HG02852 (cell line): ENCODE measurements around the gene TNIK.

ENCODE experiments used
- ATAC-seq: cut with Tn5 transposase; IDR thresholded peaks from one replicate; pipeline ENCODE4 v1.9.1; 2021; ENCODE audit warnings: mild to moderate bottlenecking, moderate library complexity; ENCODE audit not compliant: unreplicated experiment

TNIK gene

DNA sequence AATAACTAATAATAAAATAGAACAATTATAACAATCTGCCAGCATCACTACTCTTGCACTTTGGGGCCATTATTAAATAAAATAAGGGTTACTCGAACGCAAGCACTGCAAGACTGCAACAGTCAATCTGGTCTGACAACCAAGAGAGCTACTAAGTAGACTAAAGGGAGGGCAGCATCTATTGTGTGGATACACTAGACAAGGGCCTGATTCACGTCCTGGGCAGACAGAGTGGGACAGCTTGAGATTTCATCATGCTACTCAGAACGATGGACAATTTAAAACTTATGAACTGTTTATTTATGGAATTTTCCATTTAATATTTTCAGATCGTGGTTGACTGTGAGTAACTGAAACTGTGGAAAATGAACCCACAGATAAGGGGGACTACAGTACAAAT, 39.5 kb downstream of the TNIK start:
- ATAC-seq, result no peak

DNA sequence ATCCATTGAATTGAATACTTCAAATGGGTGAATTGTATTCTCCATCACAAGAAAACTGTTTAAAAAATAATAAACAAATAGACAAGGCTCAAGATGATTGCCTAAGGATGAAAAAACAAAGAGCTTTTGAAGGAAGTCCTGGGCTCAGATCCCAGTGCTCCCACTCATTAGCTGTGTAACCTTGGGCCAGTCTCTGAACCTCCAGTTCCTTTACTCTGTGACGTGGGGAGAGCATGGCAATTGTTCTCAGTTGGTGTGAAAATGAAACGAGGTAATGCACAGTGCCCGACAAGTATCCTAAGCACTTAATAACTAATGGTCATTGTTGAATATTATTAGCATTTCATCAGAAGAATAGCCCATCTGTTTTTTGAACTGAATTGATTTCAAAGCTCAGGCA, 40.7 kb downstream of the TNIK start:
- no peak for ATAC-seq

DNA sequence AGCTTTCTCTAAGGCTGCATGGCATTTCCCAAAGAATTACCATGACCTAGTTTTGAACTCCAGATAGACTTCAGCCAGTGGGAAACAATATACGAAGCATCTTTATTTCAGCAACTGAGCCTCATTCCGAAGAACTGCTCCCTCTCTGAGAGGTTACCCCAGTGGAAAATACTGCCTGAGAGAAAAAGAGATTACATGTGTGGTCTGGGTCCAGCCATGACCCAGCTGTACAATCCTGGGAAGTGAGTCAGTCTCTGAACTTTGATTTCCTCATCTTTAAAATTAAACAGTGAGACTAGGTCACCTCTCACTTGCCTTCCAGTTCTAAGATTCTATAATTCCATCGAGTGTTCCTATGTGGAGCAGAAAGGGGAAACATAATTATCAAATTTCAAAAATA, 42.4 kb downstream of the TNIK start:
- ATAC-seq, result no peak

DNA sequence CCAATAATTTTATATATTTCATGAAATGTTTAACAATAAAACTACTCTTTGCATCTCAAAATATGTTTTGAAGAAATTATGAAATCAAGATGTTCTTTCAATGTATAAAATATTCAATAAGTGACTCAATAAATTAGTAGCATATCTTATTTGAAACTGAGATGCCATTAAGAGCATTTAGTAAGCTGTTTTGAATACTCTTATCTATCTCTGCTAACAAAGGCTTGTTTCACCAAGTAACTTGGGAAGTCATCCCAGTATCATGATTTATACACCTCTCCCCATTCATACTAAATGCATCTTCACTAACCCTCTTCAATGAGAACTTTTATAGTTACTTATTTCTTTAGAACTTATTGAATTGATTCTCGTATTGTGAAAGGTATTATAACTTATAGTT, 43.1 kb downstream of the TNIK start:
- ATAC-seq, result no peak

DNA sequence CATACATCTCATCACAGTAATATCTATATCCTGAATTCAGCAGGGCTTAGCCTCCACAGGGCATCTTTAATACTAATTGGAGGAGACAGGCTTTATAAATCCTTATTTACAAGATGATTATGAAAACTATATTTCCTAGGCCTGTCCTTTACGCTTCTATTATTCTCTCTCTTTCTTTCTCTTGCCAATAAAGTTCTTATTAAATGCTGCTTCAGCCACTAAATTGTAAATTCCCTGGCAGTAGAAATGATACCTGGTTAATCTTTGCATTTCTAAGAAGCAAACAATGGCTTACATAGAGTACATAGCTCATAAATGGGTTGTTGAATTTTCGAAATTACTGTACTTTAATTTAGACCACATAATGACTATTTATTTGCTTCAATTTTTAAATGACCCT, 43.5 kb downstream of the TNIK start:
- no peak for ATAC-seq

DNA sequence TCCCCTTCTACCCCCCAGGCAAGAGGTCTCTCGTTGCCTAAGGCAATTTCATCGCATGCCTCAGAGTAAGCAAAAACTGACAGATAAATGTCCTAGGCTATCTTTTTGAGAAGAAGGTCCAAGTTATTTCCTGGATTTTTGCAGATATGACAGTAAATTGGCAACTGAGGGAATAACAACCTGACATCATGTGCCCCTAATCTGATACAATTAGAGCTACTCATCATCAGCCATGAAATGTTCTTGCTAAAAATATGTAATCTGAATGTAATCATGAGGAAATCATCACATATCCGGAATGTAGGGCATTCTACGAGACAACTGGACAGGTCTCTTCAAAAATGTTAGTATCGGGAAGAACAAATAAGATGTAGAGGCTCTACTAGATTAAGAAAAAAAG, 44.1 kb downstream of the TNIK start:
- ATAC-seq, result no peak

DNA sequence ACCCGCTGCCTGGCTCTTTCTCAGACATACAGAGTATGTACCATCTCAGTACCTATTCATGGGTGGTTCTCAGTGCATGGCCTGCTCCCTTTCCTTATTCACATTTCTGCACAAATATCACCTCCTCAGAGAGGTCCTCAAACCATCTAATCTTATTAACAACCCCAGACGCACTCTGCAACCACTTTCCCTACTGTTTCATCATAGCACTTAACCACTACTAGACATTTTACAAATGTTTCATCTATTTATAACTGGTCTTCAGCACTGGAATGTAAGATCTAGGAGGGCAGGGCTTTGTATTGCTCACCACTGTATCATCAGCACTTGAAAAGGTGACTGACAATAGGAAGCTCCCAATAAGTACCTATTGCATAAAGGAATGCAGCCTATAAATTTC, 45.1 kb downstream of the TNIK start:
- no peak for ATAC-seq

DNA sequence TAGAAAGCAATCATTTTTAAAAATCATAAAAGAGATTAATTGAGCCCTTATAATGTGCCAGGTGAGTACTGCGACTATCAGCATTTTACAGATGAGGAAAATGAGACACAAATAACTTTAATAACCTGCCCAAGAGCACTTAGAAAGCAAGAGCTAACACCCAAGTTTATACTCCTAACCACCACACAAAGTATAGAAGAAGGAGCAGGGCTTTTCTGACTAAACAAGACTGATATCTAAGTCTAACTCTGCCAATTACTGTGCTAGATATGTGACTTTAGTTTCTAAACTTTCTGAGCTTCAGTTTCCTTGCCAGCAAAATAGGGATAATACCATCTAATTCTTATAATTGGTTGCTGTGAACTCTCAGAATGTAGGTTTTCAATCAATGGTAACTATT, 47.7 kb downstream of the TNIK start:
- ATAC-seq, result no peak

DNA sequence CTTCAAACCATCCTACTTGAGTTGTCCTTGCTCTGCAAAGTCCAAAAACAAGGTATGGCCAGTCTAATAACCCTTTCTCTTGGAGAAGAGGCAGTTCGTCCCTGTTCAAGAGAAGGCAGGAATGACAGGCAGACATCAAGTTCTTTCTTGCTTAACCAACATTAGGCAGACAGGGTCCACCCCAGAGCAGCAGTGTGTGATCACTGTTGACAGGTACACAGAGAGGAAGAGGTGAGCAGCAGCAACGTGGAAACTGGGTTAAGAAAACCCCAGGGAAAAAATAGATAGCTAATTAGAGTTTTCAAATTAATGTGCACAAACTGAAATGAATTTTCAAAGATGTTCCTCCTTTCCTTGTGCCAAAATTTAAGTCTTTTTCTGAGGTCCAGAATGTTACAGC, 48.2 kb downstream of the TNIK start:
- ATAC-seq, result no peak

DNA sequence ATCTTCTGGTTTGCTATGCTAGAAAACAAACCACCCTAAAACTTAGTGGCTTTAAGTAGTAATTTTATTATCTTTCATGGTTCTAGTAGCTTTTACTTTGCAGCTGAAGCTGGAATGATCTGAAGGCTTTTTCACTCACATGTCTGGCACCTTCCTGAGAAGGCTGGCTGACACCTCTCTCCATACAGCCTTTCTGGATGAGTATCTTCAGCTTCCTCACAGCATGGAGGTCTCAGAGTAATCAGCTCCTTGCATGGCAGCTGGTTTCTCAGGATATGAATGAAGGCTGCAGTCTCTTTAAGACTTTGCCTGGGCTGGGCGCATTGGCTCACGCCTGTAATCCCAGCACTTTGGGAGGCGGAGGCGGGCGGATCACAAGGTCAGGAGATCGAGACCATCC, 50.0 kb downstream of the TNIK start:
- ATAC-seq, result no peak

DNA sequence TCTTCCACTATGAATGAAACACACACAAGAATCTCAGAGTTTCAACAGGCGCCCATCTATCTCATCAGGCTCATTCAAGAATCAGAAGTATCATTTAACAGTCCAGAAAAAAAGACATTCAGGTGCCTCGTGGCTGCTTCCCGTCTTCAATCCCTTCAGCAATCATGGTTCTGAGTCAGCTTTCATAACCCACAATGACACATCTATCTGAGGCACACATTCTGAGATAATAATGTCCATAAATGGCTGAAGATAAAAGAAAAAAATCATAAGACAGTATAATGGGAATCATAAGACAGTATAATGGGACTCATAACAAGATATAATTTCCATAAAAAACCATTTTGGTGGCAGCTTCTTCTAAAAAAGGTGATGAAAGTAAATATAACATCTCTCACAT, 52.4 kb downstream of the TNIK start:
- ATAC-seq, result no peak

DNA sequence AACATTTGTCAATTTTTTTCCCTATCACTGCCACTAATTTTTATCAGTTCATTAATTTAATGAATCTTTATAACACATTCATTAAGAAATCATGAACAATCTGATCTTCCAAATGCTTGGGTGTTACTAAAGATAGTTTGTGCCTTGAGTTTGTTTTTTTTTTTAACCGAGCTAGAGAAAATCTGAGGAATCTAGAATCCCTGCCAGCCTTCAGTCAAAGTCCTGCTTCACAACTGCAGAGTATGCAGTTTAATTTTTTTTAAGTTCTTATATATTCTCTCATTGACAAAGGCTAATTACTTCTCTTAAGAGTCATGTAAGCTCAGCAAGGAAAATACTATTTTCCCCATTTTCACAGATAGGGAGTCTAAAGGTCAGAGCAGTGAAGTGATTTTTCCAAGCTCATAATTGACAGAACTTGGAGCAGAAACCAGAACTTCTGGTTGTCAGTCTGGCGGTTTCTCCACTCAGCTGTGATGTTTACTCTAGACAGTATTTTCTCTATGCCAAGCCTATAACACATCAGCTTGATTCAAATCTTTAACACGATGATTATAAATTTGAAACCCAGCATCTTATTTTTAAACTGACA, 55.7 kb downstream of the TNIK start:
- no peak for ATAC-seq

DNA sequence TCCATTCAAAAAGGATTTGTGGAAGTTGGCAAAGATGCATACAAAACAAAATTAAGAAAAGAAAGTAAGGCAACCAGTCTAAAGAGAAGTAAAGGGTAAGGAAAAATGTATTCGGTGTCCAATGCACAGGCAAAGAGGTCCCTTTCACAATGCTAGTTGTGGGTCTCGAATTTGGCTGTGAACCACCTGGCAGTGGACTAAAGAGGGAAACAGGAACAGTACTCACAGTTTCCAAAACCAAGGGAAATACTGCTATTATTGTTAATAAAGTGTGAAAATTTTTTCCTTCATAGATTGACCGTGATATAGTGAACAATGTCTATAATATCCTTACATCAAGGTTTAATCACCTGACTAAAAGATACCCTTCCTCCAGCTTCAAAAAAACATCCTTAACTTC, 57.9 kb downstream of the TNIK start:
- no peak for ATAC-seq

DNA sequence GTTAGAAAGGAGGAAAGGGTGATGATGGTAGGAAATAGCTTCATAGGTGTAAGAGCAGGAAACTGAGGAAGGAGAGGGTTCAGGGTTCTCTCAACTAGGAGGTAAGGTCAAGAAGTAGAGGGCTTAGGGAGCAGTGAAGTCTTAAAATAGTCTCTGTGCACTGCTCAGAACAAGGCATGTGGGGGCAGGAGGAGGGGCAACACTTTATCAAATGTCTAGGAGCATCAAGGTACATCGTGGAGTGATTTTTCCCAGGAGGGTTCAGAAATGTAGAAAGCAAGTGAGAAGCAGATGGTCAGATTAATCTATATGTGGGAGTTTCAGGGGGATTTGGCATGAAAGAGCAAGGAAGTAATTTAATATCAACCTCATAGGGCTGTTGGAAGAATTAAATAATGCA, 58.8 kb downstream of the TNIK start:
- no peak for ATAC-seq

DNA sequence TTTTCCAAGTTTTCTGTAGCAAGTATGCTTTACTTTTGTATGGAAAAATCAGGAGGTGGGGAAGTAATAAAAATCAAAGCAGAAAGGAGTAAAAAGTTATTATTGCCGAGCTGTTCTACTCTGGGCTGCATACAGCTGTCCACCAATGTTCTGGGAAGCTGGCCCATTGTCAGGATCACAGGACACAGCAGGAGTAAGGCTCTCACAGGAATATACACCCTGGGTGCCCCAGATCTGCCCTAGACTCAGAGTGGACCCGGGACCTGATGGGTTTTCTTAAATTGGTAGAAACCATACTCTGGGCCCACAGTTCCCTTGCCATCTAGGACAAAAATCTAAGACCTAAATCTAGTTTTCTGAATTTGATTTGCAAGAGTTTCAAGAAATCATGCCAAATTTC, 60.4 kb downstream of the TNIK start:
- ATAC-seq, result no peak

DNA sequence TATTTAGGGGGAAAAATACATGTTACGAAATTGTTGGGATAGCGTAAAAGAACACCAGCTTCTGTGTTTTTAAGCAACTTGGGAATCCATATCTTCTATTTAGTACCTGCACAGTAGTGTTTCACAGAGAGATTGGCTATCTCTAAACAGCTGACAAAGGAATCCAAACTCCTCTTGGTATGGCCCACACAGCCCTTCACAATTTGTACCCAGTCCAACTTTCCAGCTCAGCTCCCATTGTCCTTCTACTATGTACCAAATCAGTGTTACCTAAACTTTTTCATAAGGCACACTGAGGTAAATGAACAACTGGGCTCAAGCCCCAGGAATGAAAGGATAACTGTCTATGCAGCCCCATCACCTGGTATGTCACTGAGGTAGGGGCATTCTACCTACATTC, 61.9 kb downstream of the TNIK start:
- no peak for ATAC-seq

DNA sequence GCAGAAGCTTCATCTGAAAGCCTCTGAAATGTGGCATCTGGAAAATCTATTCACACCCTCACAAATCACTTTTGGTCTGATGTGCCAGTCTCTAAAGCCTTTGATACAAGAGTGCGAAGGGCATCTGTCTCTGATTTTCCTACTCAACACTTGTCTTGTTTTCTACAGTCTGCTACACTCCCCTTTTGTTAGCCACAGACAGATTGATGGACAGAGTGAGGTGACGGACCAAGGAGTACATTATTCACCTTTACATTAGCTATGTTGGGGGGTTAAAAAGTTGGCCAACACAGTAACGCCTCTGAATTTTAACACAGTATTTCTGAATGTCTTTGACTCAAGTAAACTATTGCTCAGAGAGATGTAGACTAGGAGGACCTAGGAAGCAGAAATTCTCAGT, 63.1 kb downstream of the TNIK start:
- no peak for ATAC-seq

DNA sequence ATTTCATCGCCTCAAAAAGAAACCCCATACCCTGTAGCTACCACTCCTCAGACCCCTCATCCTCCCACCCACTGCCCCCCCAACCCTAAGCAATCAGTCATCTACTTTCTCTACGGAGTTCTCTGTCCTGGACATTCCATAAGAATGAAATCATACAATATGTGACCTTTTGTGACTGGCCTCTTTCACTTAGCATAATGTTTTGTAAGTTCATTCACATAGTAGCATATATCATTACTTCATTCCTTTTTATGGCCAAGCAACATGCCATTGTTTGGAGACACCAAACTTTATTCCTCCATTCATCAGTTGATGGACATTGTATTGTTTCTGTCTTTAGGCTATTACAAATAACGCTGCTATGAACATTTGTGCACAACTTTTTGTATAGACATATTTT, 64.2 kb downstream of the TNIK start:
- no peak for ATAC-seq

DNA sequence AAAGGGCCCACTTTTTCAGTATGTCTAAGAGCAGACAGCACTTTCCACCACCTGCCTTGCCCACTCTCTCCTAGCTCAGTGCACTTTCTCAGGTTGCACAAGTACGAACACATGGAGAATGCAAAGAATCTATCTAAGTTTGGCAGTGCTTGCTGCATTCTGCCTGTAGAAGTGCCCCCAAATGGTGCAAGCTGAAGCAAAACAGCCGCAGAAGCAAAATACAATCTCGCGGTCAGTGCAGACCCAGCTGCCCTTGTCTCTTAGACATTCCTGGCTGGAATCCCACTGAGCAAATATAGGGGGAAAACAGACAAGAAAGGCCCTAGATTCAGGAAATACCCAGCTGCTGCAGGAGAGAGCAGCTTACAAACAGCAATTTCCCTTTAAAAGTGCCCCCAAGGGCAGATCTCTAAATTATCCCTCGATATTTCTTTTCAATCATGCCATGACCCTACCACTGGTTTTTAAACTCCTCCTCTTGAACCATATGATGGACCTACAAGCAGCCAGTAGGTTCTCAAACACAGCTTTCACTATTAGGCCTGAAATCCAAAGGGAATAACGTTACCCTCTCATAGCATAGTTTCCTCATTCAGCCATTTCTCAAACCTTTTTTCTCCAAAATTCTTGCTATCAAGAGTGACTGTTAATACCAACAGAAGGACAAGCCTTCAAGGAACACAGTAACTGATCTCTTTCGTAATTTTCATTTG, 67.0 kb downstream of the TNIK start:
- ATAC-seq, result no peak

DNA sequence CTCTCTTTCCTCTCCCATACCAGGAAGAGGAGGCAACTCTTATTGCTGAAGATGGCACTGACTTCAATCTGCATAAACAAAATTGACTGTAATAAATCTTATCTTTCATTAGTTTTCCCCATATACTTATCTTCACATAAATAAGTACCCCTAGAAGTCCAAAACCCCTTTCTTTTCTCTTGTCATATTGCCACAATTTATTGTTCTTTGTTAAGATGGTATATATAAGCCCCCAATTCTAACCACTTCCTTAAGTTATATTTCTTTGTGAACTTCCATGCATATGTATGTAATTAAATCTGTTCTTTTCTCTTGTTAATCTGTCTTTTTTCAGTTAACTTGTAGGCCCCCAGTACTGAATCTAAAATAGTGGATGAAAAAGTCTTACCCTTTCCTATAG, 68.8 kb downstream of the TNIK start:
- ATAC-seq, result no peak

DNA sequence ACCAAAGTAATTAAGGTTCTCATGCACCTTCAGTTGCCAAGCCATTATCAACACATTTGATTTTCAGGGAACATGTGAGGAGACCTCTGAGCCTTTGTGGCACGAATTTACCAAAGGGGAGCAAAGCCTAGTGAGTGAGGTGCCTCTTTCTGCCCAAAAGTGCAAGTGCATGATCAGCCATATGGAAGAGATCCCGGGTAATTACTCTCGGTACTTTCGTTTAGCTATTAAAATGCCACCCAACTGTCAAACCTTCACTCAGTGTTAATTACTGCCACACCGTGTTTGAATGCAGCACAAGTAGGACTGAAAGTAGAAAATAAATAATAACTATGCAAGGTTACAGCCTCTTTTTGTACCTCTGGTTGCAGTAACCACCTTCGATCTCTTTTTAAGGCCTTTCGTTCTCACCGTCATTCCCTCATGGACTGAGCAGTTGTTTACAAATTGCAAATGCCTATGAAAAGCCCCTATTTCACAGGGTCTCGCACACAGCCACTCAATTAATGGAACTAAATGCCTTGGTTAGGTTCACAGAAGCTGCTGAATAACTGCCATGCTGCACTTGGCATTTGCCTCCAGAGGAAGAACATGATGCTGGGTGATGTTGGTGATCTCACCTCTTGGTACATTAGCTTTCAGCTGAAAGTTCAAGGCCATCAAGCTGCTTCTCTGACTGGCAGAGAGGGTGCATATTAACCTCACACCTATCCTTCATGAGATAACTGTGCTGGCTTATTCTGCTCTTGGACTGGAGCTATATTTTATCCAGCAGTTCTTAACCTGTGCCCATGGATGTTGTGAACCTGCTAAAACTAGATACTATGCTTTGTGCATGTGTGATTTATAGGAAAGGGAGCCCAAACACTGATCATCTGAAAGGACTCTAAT, 69.9 kb downstream of the TNIK start:
- ATAC-seq, result no peak

DNA sequence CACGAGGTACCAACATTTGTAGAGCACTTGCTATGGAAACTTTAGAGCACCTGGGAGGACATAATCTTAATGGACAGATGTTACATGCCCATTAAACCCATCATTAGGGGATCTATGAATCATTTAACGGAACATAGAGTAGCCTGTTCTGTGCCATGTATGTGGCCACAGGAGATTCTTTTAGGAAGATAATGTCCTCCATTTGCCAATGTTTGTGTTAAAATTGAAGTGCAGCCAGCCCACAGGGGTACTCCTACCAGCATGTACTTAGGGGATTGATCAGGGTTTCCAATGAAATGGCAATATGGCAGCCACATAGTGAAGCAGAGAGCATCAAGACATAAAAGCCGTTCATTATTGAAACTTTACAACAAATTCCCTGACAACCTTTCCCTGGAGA, 70.7 kb downstream of the TNIK start:
- ATAC-seq, result no peak
